GM06990 (cell line): ENCODE measurements around the gene KLHL6.

Experiments
- DNase-seq: peaks from one replicate; pipeline ENCODE4 v3.0.0-alpha.2; 2011; ENCODE audit not compliant: insufficient read length; ENCODE audit errors: extremely low read depth
- H3K27me3 ChIP-seq: replicated peaks from 2 replicates; pipeline ENCODE4 v1.6.0; 2011; ENCODE audit warnings: low read length; ENCODE audit not compliant: control insufficient read depth, insufficient read depth
- H3K36me3 ChIP-seq: 2 replicates; pipeline ENCODE4 v1.5.1; 2011; ENCODE audit warnings: low read length; ENCODE audit not compliant: control insufficient read depth, insufficient read depth
- H3K4me3 ChIP-seq: replicated peaks from 2 replicates; pipeline ENCODE4 v1.5.1; 2011; ENCODE audit warnings: low read depth, mild to moderate bottlenecking, control low read depth, low read length
- CTCF ChIP-seq: IDR thresholded peaks from 2 replicates; pipeline ENCODE4 v1.5.1; 2011; ENCODE audit warnings: low read length, control low read depth, mild to moderate bottlenecking, inconsistent platforms; ENCODE audit not compliant: insufficient read depth, poor library complexity, severe bottlenecking

KLHL6 gene

GRCh38 chr3:183448369-183449128, 107.0 kb downstream of the KLHL6 start:
- DNase-seq, result no peak
- Histone ChIP-seq H3K27me3 (0 out of 2 replicates have a peak, but pooled peaks cover under 1% of the 10 kb centered on the region), H3K4me3 (no peak overlapping the region), H3K36me3 (no peaks in the 10 kb centered on the region)
- no peak for TF ChIP-seq CTCF

GRCh38 chr3:183447206-183448001, 108.1 kb downstream of the KLHL6 start:
- peak overlapping the region; percentile 84 for H3K4me3 ChIP-seq
- no peak for TF ChIP-seq CTCF
- H3K27me3 ChIP-seq, result no peaks in the 10 kb centered on the region
- DNase-seq, result peak; percentile 81
- H3K36me3 ChIP-seq, result no peaks in the 10 kb centered on the region

- H3K36me3 ChIP-seq, result no peaks in the 10 kb centered on the region
- TF ChIP-seq CTCF, result no peak
- no peak for DNase-seq
- peak overlapping the region; percentile 84 for H3K4me3 ChIP-seq
- H3K27me3 ChIP-seq, result no peaks in the 10 kb centered on the region
Observed at GRCh38 chr3:183446838-183447205, 108.7 kb downstream of the KLHL6 start.

- no peak for DNase-seq
- TF ChIP-seq CTCF, result no peak
- no peaks in the 10 kb centered on the region for H3K36me3 ChIP-seq
- no peak overlapping the region for H3K4me3 ChIP-seq
- no peaks in the 10 kb centered on the region for H3K27me3 ChIP-seq
Observed at GRCh38 chr3:183444748-183445147, 110.8 kb downstream of the KLHL6 start.

- no peaks in the 10 kb centered on the region for H3K36me3 ChIP-seq
- H3K4me3 ChIP-seq, result no peak overlapping the region
- DNase-seq, result no peak
- no peaks in the 10 kb centered on the region for H3K27me3 ChIP-seq
- TF ChIP-seq CTCF, result no peak
Observed at GRCh38 chr3:183443395-183444385, 111.8 kb downstream of the KLHL6 start.
